SK-N-SH treated with all-trans-retinoic acid at 6 μM for 48 hours (cell line): Measurements from ENCODE around the gene SC5D.

Experiments used
- ATAC-seq: fragments of 200-7000 bp; cut with Tn5 transposase; 3 replicates; pipeline ENCODE4 v1.9.1; 2020; ENCODE audit warnings: mild to moderate bottlenecking, moderate library complexity
- ARNTL ChIP-seq: fragments of 450-650 bp; formaldehyde crosslinking; IDR thresholded peaks from 2 replicates; pipeline ENCODE4 v1.5.0; 2020; ENCODE audit warnings: low read depth, mild to moderate bottlenecking, moderate library complexity, borderline replicate concordance
- CSDC2 ChIP-seq: fragments of 250-450 bp; sonication (Bioruptor Pico); IDR thresholded peaks from 2 replicates; pipeline ENCODE4 v1.5.0; 2020; ENCODE audit warnings: mild to moderate bottlenecking, moderate library complexity
- GLIS3 ChIP-seq: fragments of 250-450 bp; sonication (Bioruptor Pico); IDR thresholded peaks from 2 replicates; pipeline ENCODE4 v1.5.0; 2020; ENCODE audit warnings: mild to moderate bottlenecking, moderate library complexity
- ISL1 ChIP-seq: fragments of 250-450 bp; sonication (Bioruptor Pico); IDR thresholded peaks from 2 replicates; pipeline ENCODE4 v2.1.2; 2022; ENCODE audit warnings: mild to moderate bottlenecking, moderate library complexity
- OSR1 ChIP-seq: fragments of 250-450 bp; sonication (Bioruptor Pico); IDR thresholded peaks from 2 replicates; pipeline ENCODE4 v1.8.0; 2022; ENCODE audit warnings: moderate library complexity, mild to moderate bottlenecking, inconsistent platforms
- PPARA ChIP-seq: fragments of 250-450 bp; sonication (Bioruptor Pico); IDR thresholded peaks from 2 replicates; pipeline ENCODE4 v1.5.0; 2020; ENCODE audit warnings: mild to moderate bottlenecking, borderline replicate concordance
- RARB ChIP-seq: fragments of 250-450 bp; sonication (Bioruptor Pico); IDR thresholded peaks from 2 replicates; pipeline ENCODE4 v1.8.0; 2021; ENCODE audit warnings: mild to moderate bottlenecking, moderate library complexity
- TOX ChIP-seq: fragments of 250-450 bp; sonication (Bioruptor Pico); IDR thresholded peaks from 2 replicates; pipeline ENCODE4 v1.8.0; 2021; ENCODE audit warnings: mild to moderate bottlenecking, moderate library complexity, borderline replicate concordance
- ZFP3 ChIP-seq: fragments of 250-450 bp; sonication (Bioruptor Pico); IDR thresholded peaks from 2 replicates; pipeline ENCODE4 v1.5.0; 2020; ENCODE audit warnings: mild to moderate bottlenecking, moderate library complexity
- ZFP30 ChIP-seq: fragments of 450-650 bp; formaldehyde crosslinking; IDR thresholded peaks from 2 replicates; pipeline ENCODE4 v1.5.0; 2022; ENCODE audit warnings: mild to moderate bottlenecking, moderate library complexity
- ZNF565 ChIP-seq: fragments of 450-650 bp; formaldehyde crosslinking; conservative IDR thresholded peaks from 2 replicates; pipeline ENCODE4 v1.5.0; 2020; ENCODE audit warnings: low read depth, mild to moderate bottlenecking, moderate library complexity
- ZNF70 ChIP-seq: fragments of 450-650 bp; formaldehyde crosslinking; IDR thresholded peaks from 2 replicates; pipeline ENCODE4 v1.5.0; 2020; ENCODE audit warnings: mild to moderate bottlenecking, moderate library complexity
- ZNF8 ChIP-seq: fragments of 450-650 bp; formaldehyde crosslinking; IDR thresholded peaks from 2 replicates; pipeline ENCODE4 v1.5.0; 2020; ENCODE audit warnings: mild to moderate bottlenecking, moderate library complexity
- TF ChIP-seq, protein P1 (sequence below): fragments of 250-450 bp; sonication (Bioruptor Pico); IDR thresholded peaks from 2 replicates; pipeline ENCODE4 v1.5.1; 2020; ENCODE audit warnings: low read depth, mild to moderate bottlenecking, moderate library complexity
- TF ChIP-seq, protein P2 (sequence below): fragments of 250-450 bp; sonication (Bioruptor Pico); IDR thresholded peaks from 2 replicates; pipeline ENCODE4 v1.5.0; 2020; ENCODE audit warnings: mild to moderate bottlenecking, moderate library complexity
- TF ChIP-seq, protein P3 (sequence below): fragments of 250-450 bp; sonication (Bioruptor Pico); IDR thresholded peaks from 2 replicates; pipeline ENCODE4 v1.5.1; 2021; ENCODE audit warnings: mild to moderate bottlenecking, moderate library complexity

SC5D gene, protein sequence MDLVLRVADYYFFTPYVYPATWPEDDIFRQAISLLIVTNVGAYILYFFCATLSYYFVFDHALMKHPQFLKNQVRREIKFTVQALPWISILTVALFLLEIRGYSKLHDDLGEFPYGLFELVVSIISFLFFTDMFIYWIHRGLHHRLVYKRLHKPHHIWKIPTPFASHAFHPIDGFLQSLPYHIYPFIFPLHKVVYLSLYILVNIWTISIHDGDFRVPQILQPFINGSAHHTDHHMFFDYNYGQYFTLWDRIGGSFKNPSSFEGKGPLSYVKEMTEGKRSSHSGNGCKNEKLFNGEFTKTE

DNA sequence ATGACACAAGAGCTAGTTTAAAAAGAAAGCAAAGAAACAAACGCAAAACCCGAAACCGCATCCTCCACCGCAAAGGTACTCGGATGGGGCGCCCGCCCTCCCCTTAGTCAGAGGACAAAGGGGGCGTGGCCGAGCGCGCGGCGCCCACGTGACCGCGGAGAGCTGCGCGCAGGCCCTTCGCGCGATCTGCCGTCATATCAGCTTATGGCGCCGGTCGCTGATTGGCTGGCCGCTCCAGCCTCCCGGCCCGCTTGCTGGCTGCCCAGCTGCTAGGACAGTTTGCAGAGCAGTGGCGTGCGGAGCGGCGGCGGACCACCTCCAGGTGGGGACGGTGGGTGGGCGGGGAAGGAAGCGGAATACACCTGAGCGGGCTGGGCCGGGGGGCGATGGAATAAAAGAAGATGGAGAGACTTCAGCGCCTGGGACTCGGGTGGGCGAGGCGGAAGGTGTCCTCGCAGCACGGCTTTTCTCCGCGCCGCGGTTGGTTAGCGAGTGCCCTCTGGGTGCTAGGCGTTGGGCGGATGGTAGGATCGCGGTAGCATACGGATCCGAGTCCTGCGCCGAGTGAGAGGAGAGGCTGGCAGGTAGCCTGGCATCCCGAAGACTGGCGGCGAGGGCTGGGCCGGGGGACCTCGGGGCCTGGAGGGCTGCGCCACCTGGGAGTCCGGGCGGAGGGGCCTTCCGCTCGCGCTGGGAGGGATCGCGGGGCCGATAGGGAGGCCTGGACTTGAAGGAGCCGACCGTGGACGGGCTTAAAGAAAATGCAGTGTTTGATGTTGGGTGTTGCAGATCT is at the start of gene SC5D:
SC5D (plus strand) TSS at position 277 of the 793 bp plus-strand sequence. CDS start 10,605 bp downstream, outside the sequence.
- ATAC-seq, result peak; percentile 99
- TF ChIP-seq ZNF70 (CRISPR knock-in tag), result no peak
- TF ChIP-seq ISL1 (CRISPR knock-in tag), result no peak
- no peak for TF ChIP-seq OSR1 (CRISPR knock-in tag)
- TF ChIP-seq ZNF565 (CRISPR knock-in tag), result no peak

DNA sequence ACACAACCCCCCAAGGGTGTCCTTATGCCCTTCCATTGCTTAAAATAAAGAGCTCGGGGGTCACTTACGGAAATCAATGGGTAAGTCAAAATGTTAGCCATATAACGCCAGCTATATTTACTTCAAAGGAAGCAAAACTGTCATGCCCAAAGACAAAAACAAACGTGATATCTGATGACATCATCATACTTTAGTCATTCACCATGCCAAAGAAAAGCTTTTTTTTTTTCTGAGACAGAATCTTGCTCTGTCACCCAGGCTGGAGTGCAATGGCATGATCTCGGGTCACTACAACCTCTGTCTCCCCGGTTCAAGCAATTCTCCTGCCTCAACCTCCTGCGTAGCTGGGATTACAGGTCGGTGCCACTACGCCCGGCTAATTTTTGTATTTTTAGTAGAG is 47.7 kb upstream of the SC5D start:
- TF ChIP-seq, protein P1, sequence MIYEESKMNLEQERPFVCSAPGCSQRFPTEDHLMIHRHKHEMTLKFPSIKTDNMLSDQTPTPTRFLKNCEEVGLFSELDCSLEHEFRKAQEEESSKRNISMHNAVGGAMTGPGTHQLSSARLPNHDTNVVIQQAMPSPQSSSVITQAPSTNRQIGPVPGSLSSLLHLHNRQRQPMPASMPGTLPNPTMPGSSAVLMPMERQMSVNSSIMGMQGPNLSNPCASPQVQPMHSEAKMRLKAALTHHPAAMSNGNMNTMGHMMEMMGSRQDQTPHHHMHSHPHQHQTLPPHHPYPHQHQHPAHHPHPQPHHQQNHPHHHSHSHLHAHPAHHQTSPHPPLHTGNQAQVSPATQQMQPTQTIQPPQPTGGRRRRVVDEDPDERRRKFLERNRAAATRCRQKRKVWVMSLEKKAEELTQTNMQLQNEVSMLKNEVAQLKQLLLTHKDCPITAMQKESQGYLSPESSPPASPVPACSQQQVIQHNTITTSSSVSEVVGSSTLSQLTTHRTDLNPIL, result no peak
- TF ChIP-seq ARNTL (CRISPR knock-in tag) (no peak), TOX (no peak), ZFP30 (CRISPR knock-in tag) (no peak), ZNF70 (CRISPR knock-in tag) (no peak), ZNF8 (CRISPR knock-in tag) (no peak), PPARA (no peak), GLIS3 (CRISPR knock-in tag) (no peak)
- TF ChIP-seq, protein P2, sequence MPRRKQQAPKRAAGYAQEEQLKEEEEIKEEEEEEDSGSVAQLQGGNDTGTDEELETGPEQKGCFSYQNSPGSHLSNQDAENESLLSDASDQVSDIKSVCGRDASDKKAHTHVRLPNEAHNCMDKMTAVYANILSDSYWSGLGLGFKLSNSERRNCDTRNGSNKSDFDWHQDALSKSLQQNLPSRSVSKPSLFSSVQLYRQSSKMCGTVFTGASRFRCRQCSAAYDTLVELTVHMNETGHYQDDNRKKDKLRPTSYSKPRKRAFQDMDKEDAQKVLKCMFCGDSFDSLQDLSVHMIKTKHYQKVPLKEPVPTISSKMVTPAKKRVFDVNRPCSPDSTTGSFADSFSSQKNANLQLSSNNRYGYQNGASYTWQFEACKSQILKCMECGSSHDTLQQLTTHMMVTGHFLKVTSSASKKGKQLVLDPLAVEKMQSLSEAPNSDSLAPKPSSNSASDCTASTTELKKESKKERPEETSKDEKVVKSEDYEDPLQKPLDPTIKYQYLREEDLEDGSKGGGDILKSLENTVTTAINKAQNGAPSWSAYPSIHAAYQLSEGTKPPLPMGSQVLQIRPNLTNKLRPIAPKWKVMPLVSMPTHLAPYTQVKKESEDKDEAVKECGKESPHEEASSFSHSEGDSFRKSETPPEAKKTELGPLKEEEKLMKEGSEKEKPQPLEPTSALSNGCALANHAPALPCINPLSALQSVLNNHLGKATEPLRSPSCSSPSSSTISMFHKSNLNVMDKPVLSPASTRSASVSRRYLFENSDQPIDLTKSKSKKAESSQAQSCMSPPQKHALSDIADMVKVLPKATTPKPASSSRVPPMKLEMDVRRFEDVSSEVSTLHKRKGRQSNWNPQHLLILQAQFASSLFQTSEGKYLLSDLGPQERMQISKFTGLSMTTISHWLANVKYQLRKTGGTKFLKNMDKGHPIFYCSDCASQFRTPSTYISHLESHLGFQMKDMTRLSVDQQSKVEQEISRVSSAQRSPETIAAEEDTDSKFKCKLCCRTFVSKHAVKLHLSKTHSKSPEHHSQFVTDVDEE, result no peak
- TF ChIP-seq, protein P3, sequence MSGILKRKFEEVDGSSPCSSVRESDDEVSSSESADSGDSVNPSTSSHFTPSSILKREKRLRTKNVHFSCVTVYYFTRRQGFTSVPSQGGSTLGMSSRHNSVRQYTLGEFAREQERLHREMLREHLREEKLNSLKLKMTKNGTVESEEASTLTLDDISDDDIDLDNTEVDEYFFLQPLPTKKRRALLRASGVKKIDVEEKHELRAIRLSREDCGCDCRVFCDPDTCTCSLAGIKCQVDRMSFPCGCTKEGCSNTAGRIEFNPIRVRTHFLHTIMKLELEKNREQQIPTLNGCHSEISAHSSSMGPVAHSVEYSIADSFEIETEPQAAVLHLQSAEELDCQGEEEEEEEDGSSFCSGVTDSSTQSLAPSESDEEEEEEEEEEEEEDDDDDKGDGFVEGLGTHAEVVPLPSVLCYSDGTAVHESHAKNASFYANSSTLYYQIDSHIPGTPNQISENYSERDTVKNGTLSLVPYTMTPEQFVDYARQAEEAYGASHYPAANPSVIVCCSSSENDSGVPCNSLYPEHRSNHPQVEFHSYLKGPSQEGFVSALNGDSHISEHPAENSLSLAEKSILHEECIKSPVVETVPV (CRISPR knock-in tag), result no peak
- ATAC-seq, result no peak

DNA sequence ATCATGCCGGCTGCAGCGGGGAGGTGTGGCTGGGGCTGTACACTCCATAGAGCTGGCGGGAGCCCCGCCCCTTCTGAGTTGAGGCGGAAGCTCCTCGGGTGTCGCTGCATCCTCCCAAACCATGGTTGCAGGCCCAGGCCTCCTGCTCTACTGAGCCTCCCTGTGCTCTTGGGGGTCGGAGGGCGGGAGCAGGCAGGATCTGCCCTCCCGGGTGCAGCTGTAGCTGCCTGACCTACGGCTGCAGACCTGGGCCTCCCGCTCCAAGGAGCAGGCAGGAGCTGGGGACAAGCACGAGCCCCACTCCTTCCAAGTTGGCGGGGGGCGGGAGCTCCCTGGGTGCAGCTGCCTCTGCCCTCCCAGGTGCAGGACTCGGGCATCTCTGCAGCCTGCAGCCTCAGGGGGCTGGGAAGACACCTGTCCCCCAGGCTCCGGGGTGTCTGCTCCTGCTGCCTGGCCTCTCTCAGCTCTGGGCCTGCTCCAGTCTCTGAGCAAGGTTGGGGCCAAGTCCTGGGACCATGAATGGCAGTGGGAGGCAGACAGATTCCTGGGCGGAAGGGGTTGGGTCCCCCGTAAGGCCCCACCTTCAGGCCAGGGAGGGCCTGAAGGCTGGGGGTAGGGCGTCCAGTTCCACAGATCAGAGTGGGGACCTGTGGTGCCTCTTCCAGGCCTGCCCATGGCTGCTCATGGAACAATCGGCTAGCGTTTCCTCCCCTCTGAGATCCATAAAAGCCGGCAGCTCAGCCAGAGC is 46.4 kb upstream of the SC5D start:
- TF ChIP-seq ISL1 (CRISPR knock-in tag), result no peak
- no peak for TF ChIP-seq CSDC2
- TF ChIP-seq PPARA, result no peak
- TF ChIP-seq, protein P2, result no peak
- TF ChIP-seq, protein P3 (CRISPR knock-in tag), result no peak
- no peak for TF ChIP-seq ZFP3 (CRISPR knock-in tag)
- TF ChIP-seq ARNTL (CRISPR knock-in tag), result no peak
- TF ChIP-seq RARB (CRISPR knock-in tag), result no peak
- ATAC-seq, result no peak; the same call in 2 of the 3 replicates
